GM18951 (cell line): ENCODE data around the gene PPP1R15B.

ENCODE experiments used
- POLR2A ChIP-seq: IDR thresholded peaks from 4 replicates; pipeline ENCODE4 v1.6.1; 2011; ENCODE audit warnings: mild to moderate bottlenecking; ENCODE audit not compliant: insufficient read length, insufficient read depth; ENCODE audit errors: extremely low read depth
- in situ Hi-C: fragments of 300-500 bp; cut with MboI; formaldehyde crosslinking; loops from one replicate; pipeline ENCODE4 v1.12.0; 2022; ENCODE audit warnings: low sequenced_read_pairs, mixed read lengths, inconsistent platforms; ENCODE audit not compliant: unreplicated experiment

PPP1R15B gene

GRCh38 chr1:204409836-204410687 is 1.6 kb downstream of the PPP1R15B start:
- in situ Hi-C loops, result no loop called here
- TF ChIP-seq POLR2A, result no peak

- TF ChIP-seq POLR2A, result no peak
Observed at GRCh38 chr1:204409123-204409522, 2.5 kb downstream of the PPP1R15B start.

DNA sequence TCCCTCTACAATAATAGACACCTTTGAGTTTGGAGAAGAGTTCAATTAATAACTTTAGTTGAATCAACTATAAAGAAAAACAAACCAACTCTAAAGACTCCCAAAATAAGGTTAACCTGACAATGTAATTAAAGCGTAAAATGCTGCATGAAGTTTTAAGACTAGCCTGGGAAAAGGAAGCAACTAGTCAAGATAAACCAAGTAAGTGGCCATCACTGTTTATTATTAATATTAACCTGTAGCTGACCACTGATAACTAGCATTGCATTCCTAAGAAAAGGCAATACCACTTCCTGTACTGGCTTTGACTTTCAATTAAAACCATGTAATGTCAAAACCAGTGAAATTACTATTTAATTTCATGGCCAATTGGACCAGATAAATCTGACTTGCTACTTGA is 3.0 kb downstream of the PPP1R15B start:
- in situ Hi-C loops, result no loop called here
- no peak for TF ChIP-seq POLR2A

More at GRCh38 chr1:204409123-204409522, 2.5 kb downstream of the PPP1R15B start:
- in situ Hi-C loops, result no loop called here

DNA sequence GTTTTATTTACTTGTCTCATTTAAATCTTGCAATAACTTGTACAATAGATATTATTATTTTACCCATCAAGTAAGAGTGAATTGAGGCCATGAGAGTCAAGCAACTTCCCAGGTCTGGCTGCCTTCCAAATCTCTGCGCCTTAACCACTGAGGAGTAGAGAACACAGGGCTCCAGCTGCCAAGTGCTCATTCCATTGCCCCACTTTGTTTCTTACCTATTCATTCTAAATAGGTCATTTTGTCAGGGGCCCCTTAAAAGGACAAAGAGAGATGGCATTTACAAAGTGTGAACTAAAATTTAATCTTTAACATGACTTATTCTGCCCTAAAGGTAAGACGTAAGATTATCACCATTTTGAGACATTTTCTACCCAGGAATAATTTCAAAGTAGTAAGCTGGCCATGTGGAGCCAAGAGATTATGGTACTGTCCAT is 3.5 kb downstream of the PPP1R15B start:
- in situ Hi-C loops, result no loop called here

DNA sequence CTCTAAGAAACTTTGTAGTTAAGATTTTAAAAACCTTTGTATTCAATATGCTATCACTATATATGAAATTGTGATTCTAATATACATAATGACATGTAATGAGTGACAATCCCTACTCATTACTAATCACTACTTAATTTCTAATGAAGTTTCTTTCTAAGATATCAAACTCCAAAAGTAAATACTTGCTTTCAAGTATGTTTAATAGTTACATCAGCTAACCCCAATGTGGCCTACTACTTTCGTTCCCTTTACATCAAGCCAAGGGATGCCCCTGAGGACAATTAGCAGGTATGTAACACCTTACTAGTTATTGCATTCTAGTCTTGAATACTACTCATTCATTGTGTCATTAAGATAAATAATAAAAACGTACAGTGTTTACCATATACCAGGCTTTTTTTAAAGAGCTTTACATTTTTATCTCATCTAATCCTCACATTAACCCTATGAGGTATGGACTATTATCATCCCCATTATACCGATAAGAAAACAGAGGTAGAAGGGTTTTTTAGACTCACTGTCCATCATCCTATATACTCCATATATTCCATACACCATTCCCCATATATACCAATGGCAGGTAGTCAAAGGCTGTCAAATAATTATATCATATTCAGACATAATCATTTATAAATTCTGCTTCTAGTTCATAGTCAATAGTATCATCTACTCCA is 4.2 kb downstream of the PPP1R15B start:
- in situ Hi-C loops, result no loop called here
- TF ChIP-seq POLR2A, result no peak

More for the DNA sequence above, 3.5 kb downstream of the PPP1R15B start:
- TF ChIP-seq POLR2A, result no peak

DNA sequence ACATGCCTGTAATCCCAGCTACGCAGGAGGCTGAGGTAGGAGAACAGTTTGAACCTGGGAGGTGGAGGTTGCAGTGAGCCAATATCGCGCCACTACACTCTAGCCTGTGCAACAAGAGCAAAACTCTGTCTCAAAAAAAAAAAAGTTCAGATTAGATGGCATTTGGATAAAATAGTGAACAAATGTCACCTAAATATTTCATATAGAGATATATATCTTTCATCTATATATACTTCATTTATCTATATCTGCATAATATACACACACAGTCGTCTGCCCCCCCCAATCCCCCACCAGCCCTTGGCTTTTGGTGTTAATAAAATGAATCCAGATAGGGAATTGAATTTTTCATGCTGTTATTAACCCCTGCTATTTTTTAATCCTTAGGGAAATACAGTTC is 5.0 kb downstream of the PPP1R15B start:
- no peak for TF ChIP-seq POLR2A
- in situ Hi-C loops, result no loop called here

GRCh38 chr1:204405988-204406387 is 5.6 kb downstream of the PPP1R15B start:
- no peak for TF ChIP-seq POLR2A
- in situ Hi-C loops, result no loop called here

DNA sequence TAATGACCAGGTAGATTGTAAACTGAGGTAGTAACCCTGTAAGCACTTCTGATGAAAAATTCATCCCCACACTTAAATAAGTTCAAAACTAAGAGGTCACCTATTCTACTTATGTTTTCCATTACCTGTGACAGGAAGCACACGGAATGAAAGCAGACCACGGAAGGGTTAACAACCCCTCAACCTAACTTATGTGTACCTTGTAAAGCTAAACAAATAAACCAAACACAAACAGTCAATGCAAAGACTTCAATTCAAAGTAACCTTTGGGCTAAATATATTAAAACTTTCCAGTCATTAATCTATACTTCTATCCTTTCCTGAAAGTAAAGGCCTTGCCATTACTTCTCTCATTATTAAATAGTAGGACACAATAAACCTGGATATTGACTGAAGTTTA is 7.0 kb downstream of the PPP1R15B start:
- in situ Hi-C loops, result no loop called here
- no peak for TF ChIP-seq POLR2A

GRCh38 chr1:204402391-204402790 is 9.2 kb downstream of the PPP1R15B start:
- no peak for TF ChIP-seq POLR2A
- in situ Hi-C loops, result no loop called here

GRCh38 chr1:204401730-204402129 is 9.9 kb downstream of the PPP1R15B start:
- in situ Hi-C loops, result no loop called here

GRCh38 chr1:204400882-204401510 is 10.6 kb downstream of the PPP1R15B start:
- TF ChIP-seq POLR2A, result no peak
- in situ Hi-C loops, result no loop called here

More at GRCh38 chr1:204401730-204402129, 9.9 kb downstream of the PPP1R15B start:
- TF ChIP-seq POLR2A, result no peak

DNA sequence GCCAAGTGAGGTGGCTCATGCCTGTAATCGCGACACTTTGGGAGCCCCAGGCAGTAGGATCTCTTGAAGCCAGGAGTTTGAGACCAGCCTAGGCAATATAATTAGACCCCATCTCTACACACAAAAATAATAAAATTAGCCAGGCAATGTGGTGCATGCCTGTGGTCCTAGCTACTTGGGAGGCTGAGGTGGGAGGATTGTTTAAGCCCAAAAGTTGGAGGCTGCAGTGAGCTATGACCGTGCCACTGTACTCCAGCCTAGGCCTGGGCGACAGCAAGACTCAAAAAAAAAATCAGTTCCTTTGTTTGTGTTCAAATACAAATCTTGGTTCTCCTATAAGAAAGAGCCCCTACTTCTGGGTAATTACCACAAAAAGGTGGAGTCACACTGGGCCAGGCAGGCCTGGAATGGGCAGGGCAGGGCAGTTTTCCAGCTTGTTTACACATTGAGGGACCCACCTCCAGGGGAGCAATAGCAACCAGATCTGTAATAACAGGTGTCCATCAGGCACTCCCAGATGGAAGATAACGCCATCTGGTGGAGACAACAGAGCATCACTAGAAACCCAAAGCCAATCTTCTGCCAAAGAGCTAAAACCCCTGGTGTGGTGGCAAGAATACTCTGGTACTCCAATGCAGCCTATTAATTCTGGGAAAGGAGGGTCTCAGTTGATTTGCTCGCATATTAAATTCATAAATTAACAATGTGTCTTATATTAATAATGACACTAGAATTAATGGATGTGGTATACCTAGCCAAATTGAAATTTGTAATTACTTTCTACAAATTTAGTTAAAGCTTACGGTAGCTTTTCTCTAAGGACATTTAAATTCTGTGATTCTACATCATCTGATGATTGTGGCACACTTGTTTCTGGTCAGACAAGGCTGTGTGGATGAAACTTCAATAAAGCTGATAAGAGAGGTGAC is 13.2 kb downstream of the PPP1R15B start:
- in situ Hi-C loops, result no loop called here
- no peak for TF ChIP-seq POLR2A
